Measurements from ENCODE around the gene ZNF76.

DNA sequence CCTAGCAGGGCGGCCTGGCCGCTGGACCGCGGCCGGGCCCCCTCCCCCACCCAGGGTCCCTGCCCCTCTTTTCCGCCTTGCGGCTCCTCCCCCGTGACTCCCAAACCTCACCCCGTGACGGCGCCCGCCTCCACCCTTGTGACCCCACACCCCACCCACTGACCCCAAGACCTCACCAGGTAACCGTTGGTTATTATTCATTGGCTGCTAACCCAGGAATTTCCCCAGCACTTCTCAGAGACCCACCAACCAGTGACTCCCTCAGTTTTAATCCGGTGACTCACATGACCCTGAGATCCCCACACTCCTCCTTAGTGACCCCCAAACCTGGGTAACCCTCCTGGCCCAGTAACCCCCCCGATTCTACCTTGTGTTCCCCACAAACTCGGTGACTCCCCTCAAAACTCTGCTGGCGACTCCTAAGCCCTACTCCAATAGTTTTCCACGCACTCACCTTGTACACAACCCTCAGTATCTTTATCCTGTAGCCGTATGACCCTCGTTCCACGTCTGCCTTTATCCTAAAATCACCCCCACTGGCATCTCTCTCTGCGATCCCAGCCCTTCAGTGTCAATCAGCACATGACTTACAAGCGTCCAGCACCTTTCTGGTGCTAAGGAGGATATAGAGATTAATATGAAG is 534 bp downstream of the ZNF76 start:
- TF ChIP-seq POLR2AphosphoS5 (IDR thresholded peaks at IDR 0.05; ENCODE audit: low read depth, low read length) = no peak; the same call in none of the 2 replicates
- no peak for TF ChIP-seq TAF1 (IDR thresholded peaks at IDR 0.05; ENCODE audit: borderline replicate concordance, insufficient read depth, low read length)
- TF ChIP-seq, protein P1, sequence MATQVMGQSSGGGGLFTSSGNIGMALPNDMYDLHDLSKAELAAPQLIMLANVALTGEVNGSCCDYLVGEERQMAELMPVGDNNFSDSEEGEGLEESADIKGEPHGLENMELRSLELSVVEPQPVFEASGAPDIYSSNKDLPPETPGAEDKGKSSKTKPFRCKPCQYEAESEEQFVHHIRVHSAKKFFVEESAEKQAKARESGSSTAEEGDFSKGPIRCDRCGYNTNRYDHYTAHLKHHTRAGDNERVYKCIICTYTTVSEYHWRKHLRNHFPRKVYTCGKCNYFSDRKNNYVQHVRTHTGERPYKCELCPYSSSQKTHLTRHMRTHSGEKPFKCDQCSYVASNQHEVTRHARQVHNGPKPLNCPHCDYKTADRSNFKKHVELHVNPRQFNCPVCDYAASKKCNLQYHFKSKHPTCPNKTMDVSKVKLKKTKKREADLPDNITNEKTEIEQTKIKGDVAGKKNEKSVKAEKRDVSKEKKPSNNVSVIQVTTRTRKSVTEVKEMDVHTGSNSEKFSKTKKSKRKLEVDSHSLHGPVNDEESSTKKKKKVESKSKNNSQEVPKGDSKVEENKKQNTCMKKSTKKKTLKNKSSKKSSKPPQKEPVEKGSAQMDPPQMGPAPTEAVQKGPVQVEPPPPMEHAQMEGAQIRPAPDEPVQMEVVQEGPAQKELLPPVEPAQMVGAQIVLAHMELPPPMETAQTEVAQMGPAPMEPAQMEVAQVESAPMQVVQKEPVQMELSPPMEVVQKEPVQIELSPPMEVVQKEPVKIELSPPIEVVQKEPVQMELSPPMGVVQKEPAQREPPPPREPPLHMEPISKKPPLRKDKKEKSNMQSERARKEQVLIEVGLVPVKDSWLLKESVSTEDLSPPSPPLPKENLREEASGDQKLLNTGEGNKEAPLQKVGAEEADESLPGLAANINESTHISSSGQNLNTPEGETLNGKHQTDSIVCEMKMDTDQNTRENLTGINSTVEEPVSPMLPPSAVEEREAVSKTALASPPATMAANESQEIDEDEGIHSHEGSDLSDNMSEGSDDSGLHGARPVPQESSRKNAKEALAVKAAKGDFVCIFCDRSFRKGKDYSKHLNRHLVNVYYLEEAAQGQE (IDR thresholded peaks at IDR 0.05; ENCODE audit: insufficient read depth in 1 of 2, low read depth in 2 of 2, low read length in 2 of 2) = no peak

Data from PFSK-1 (cell line).